Measurements from ENCODE around the gene CCDC159. TPM values are rescaled to one million over a fixed set of nuclear protein-coding genes. Genes with fewer than 3 reads are reported as not detected.
"Not testable (repeated sequence)": the region's sequence is repeated elsewhere in the genome, so short reads cannot be mapped to it uniquely, and the experiment has no call there.

The CCDC159 gene
- polyA plus RNA-seq (ENCODE audit: insufficient read length in 12 of 12): 10 to 100 TPM in 4 of 12 donors, 1 to 10 TPM in 7, not detected in 1; 4.5 to 33.7 (median 8.1) TPM
- long read RNA-seq, donor 1, partial matches to known transcripts: 0 of 3 reads
- long read RNA-seq, donor 1, other reads (novel, unspliced or antisense): 0 of 3 reads
- long read RNA-seq, donor 2: 0 reads
- long read RNA-seq, donor 3: 0 reads
- long read RNA-seq, donor 4, partial matches to known transcripts: 0 of 1 reads
- long read RNA-seq, donor 4, other reads (novel, unspliced or antisense): 0 of 1 reads
- long read RNA-seq, donor 5, partial matches to known transcripts: 0 of 1 reads
- long read RNA-seq, donor 5, other reads (novel, unspliced or antisense): 0 of 1 reads
- long read RNA-seq, donor 6: 0 reads
- long read RNA-seq, donor 7: 0 reads
- long read RNA-seq, donor 8: 0 reads
- long read RNA-seq, donor 9: 0 reads
- long read RNA-seq, donor 10: 0 reads
- long read RNA-seq, donor 11, partial matches to known transcripts: 0 of 2 reads
- long read RNA-seq, donor 11, other reads (novel, unspliced or antisense): 0 of 2 reads

GRCh38 chr19:11346104-11346940, at the start of gene CCDC159, which contains the start of gene TMEM205:
TSS of gene CCDC159 (plus strand) at chr19:11346519. CDS start at chr19:11346607, 88 bp downstream.
TSS of gene TMEM205 (minus strand) at chr19:11346268. CDS start at chr19:11345619, 649 bp downstream.
- peak; percentile 95 for DNase-seq

DNA sequence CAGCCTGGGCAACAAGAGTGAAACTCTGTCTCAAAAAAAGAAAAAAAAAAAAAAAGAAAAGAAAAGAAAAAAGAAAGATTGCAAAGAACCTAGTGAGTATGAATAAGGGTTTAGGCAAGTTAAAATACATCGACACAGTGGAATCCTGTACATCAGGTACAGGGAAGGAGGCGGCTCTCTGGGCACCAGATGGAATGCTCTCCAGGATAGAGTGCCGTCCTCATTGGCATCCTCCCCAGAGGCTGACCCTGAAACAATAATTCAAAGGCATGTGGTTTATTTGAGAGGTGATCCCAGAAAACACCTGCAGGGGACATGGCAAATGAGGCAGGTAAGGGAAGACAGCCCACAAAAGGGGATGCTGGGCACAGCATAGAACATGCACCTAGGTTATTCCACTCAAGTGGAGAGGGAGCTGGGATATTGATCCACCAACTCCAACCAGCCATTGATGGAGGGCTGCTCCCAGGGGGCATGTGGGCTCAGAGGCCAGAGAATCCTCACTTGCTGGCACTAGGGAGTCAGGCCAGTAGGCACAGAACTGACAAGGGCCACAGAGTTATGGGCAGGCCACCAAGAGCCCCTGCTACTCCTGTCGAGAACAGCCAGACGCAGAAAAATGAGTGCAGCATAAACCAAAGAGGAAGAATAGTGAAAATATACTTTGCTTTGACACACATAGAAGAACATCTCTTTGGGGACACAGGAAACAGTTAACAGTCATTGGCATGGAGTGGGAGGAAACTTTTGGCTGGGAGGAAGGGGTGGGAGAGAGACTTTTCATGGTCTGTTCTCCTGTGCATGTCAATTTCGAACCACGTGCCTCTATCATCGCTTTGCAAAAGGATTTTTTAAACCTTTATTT, 46.1 kb upstream of the CCDC159 start:
- DNase-seq: no peak

DNA sequence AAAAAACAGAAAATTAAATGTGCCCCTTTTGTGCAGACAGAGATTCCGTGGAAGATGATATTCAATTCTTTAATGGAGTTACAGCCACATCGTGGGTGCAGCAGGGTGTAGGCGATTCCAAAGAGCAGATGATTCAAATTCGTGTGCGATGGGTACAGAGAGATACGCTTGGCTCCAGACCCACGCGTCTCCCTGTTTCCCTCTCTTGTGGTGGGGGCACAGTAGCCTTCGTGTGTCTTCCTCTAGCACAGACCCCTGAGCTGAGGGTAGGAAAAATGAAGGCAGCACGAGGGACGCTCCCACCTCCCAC, 45.6 kb upstream of the CCDC159 start:
- no peak for DNase-seq

- DNase-seq: no peak
Measured at GRCh38 chr19:11304936-11305335, 41.4 kb upstream of the CCDC159 start.

DNA sequence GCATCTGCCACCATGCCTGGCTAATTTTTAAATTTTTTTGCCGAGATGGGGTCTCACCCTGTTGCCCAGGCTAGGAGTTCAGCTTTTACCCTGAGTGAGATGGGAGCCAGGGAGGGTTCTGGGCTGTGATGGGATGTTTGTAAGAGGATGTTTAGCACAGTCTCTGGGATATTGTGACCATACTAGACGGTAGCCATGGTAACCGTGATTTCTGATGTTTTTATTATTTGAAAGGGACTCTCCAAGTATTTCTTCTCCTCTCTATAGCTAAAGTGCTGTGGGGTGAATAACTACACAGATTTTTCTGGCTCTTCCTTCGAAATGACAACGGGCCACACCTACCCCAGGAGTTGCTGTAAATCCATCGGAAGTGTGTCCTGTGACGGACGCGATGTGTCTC, 40.0 kb upstream of the CCDC159 start:
- no peak for DNase-seq

GRCh38 chr19:11320278-11320995, 25.9 kb upstream of the CCDC159 start:
- DNase-seq: not testable (repeated sequence)

GRCh38 chr19:11321191-11322126, 24.9 kb upstream of the CCDC159 start:
- no peak for DNase-seq

GRCh38 chr19:11322269-11323024, 23.9 kb upstream of the CCDC159 start:
- no peak for DNase-seq

DNA sequence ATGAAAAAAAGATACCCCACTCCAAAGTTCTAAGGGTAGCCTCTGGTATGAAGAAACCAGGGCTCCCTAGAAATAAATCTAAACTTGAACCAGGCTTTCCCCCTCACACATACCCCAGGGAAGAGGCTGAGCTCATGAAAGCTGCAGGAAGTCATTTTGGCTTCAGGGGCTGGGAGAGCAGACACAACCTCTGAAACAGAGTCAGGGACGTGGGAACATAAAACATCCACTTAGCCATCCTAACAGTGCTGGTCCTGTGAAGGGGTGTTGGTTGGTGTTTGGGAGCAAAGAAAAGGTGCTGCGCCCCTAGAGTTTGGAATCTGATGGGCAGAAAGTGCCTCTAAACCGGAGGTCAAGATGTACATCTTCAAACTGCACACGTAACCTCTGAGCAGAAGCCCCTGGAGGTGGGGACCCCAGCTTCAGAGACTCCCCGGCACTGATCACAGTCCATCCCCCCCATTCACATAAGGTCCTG, 22.7 kb upstream of the CCDC159 start:
- no peak for DNase-seq

- peak; percentile 62 for DNase-seq
Measured at GRCh38 chr19:11324079-11324661, 22.1 kb upstream of the CCDC159 start.

- DNase-seq: no peak
Measured at GRCh38 chr19:11324748-11325389, 21.4 kb upstream of the CCDC159 start.

GRCh38 chr19:11325544-11325943, 20.8 kb upstream of the CCDC159 start:
- no peak for DNase-seq

GRCh38 chr19:11330127-11330526, 16.2 kb upstream of the CCDC159 start:
- no peak for DNase-seq

- DNase-seq: no peak
Measured at GRCh38 chr19:11331502-11331901, 14.8 kb upstream of the CCDC159 start.

DNA sequence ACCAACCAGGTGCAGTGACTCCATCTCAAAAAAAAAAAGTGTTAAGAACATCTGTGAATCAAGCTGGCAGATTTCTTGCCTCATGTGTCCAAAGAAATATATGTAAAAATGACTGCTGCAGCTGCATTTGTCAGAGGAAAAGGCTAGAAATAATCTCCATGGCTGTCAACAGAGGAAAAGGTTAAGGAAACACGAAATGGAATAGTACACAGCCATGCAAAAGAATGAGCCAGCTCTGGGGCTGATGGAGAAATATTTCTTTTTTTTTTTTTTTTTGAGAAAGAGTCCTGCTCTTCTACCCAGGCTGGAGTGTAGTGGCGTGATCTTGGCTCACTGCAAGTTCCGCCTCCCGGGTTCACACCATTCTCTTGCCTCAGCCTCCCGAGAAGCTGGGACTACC, 13.5 kb upstream of the CCDC159 start:
- DNase-seq: no peak

GRCh38 chr19:11333838-11334237, 12.5 kb upstream of the CCDC159 start:
- DNase-seq: not testable (repeated sequence)

DNA sequence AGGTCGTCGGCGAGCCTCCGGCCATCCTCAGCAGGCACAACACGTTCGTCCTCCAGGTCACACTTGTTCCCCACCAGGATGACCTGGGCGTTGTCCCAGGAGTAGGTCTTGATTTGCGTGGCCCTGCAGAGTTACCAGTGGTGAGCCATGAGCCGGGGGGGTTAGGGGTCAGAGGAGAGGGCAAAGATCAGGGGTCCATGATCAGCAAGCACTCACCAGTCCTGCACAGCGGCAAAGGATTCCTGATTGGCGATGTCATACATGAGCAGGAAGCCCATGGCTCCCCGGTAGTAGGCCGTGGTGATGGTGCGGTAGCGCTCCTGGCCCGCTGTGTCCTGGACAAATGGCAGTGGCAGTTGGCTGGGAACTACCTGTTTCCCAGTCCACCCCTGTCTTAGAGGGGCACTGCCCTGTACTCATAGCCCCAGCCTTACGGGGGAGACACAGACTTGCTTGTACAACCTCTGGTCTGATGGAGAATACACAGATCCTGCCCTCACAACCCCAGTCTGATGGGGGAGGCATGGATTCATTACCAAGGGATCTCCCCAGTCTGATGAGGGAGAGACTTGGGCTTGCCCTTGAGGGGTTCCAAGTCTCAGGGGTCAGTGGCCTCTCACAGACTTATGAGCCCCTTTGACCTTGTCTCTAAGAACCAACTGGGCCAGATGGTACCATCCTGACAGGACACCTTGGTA, 10.7 kb upstream of the CCDC159 start:
- no peak for DNase-seq

Data from muscle of arm (tissue), 14 donors.